ENCODE data around the gene HIVEP2.

HIVEP2 gene

DNA sequence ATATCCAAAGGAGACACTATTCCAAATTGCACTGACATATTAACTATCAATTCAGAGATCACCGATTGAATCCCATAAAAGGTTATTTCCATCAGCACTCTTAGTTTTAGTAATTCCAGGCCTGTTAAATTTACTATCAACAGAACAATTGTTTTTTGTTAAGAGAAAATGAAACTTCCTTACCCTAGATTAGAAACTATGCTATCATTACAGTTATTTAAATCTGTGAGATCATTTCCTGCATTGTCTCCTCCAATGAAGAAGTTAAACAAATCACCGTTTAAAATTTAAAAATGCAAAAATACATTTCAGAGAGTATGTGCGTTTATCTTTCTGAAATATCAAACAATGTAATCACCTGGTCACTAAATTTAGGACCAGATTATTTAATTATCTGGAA, 57.5 kb downstream of the HIVEP2 start:
- DNase-seq (ENCODE audit: low read depth): no peak

DNA sequence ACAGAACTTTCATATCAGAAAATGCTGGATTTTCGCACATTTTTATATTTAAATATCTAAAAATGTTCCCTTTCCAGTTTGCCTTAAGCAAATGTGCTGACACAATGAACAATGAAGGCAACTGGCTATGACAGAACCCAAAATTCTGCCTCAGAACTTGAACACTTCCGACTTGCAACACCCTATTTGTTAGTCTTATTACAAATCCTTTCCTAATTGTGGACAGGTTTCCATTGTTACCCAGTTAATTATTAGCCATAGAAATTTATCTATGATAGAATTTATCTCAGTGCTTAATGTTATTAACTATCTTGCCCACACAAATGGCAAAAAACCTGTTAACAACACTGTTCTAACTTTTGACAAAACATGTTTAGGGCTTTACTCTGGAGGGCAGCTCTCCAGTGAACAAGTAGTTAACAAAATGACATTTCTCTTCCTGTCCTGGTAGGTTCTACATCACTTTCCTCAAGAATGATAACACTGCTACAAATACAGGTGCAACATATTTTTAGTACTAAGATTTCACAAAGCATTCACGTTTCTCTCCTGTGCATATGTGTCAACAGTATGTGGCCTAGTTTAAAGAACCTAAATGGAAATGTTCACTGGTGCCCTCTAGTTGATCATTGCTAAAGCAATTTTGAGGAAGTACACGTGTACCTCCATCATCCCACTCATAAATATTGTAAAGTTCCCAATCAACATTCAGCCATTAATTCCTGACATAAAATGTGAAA, 58.4 kb downstream of the HIVEP2 start:
- peak; percentile 80 for DNase-seq (ENCODE audit: low read depth)

- peak; percentile 99 for DNase-seq (ENCODE audit: low read depth)
Observed at GRCh38 chr6:142885182-142885867, 59.7 kb downstream of the HIVEP2 start.

GRCh38 chr6:142884214-142885035, 60.6 kb downstream of the HIVEP2 start:
- peak; percentile 13 for DNase-seq (ENCODE audit: low read depth)

DNA sequence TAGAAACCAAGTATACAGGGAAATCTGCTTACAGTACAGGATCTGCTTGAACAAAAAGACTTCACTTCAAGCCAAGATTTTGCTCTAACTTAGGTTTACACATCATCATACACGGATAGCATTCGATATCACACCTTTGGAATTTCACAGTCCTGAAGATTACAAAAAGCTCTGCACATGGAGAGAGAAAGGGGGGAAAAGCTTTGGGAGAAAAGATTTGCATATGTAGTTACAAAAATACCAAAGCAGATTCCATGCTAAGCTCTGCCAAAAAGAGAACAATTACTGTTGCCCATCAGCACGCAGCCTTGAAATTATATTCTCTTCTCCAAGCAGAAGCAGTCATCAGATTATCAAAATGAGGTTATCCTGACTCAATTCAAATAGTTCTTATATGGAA, 62.0 kb downstream of the HIVEP2 start:
- DNase-seq (ENCODE audit: low read depth): peak; percentile 34

- peak; percentile 30 for DNase-seq (ENCODE audit: low read depth)
Observed at GRCh38 chr6:142881761-142882160, 63.2 kb downstream of the HIVEP2 start.

- DNase-seq (ENCODE audit: low read depth): no peak
Observed at GRCh38 chr6:142881290-142881689, 63.7 kb downstream of the HIVEP2 start.

DNA sequence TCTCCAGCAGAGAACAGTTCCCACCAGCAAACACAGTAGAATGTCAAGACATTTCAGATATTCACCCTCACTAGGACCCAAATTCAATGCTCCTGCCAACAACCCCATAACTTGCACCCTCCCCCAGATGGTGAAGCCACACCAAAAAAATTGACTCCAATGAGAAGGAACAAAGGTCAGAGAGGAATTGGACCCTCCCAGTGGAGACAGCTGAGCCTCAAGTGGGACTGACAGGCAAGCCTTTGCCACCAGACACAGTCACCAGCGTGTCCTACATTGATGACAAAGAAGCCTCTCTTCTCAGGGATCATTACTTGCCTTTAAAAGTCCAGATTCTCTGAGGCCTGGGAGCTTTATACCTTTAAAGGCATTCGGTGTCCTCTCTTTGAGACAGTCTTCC, 64.8 kb downstream of the HIVEP2 start:
- no peak for DNase-seq (ENCODE audit: low read depth)

DNA sequence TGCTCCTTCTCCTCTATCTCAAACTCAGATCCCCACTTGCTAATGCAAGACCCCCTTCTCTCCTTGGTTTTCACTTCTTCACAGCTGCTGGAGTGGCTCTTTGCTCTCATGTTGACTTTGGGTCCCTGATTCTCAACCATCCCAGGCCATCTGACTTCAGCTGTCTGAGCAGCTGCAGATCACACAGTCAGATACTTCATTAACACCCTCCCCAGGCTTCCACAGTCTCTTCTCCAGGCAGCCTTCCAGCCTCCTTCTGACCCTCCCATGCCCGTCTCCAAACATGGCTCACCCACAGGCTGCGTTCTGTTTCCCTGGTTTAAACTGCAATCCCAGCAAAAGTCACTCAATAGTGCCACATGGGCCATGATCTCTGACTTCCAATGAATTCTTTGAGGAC, 65.4 kb downstream of the HIVEP2 start:
- DNase-seq (ENCODE audit: low read depth): no peak

DNA sequence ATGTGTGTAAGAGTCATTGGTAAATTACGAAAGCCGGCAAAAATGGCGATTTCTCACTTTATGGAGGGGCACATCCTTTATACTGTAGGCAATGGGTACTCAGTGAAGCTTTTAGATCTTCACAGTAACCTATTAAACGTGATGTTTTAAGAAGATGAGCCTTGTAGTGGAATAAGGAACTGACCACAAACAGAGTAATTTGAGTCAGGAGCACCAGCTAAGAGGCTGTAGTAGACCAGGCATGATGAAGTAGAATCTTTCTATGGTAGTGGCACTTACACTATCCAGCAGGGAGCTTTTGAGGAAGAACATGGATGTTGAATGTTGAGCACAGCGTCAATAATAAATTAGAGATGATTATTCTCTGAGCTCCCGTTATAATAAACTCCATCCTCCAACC, 65.9 kb downstream of the HIVEP2 start:
- DNase-seq (ENCODE audit: low read depth): no peak

DNA sequence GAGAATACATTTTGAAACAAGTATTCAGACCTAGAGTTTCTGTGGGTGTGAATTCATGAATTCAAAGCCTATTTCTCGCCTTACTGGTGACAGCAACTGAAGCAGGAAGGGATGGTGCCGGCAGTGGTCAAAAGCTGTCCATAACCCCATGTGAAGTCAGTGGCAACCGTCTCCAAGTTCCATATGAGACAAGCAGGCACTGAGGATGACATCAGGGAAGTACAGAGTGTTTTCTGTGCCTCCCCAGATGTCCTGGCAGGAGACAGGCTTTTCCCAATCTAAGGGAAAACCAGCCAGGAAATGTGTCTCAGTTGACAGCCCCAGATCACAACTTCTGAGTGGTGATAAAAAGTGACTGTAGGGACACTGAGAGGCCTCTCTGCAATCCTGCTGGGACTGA, 66.6 kb downstream of the HIVEP2 start:
- no peak for DNase-seq (ENCODE audit: low read depth)

GRCh38 chr6:142874676-142875075, 70.3 kb downstream of the HIVEP2 start:
- peak; percentile 54 for DNase-seq (ENCODE audit: low read depth)

GRCh38 chr6:142872376-142872775, 72.6 kb downstream of the HIVEP2 start:
- peak; percentile 44 for DNase-seq (ENCODE audit: low read depth)

DNA sequence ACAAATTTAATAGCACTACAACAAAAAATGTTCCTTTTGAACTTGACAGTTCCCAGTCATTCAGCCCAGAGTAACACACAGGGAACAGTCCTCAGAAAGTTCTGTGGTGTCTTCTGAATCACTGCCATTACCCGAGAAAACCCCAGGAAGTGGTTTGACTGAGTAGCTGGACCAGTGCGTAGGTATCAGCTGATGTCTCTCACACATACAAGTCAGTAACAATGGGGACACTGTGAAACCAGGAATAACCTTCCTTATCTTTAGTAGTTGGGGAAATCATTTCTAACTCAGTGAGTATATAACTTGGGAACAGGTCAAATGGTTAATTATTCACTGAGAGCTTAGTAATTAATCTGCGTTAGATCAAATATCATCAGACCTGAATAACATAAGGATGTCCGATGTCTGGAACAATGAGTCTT, 73.1 kb downstream of the HIVEP2 start:
- DNase-seq (ENCODE audit: low read depth): peak; percentile 94

DNA sequence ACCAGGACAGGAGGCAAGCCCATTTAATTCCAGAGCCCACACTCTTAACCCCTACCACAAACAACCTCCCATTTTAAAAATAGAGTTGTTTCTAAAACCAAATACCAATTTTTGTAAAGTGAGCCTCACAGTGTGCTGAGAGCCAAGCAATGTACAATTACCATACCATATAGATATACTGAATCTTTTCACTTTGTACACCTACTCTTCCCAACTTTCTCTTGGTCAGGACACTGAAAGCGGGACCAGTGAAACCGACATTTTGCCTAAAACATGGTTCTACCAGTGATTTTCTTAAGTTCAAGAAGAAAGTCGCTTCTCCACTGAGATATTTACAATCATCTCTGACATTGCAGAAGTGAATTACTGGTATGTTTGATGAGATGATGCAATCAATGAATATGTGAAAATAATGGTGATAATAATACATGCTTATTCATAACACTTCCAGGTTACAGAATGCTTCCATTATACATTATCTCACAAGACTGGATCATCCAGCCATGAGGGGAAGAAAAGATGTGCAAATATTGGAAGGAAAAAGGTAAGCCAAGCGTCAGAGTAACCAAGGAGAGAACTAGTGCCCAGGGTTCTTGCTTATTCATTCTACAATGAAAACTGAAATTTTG, 74.1 kb downstream of the HIVEP2 start:
- DNase-seq (ENCODE audit: low read depth): no peak

DNA sequence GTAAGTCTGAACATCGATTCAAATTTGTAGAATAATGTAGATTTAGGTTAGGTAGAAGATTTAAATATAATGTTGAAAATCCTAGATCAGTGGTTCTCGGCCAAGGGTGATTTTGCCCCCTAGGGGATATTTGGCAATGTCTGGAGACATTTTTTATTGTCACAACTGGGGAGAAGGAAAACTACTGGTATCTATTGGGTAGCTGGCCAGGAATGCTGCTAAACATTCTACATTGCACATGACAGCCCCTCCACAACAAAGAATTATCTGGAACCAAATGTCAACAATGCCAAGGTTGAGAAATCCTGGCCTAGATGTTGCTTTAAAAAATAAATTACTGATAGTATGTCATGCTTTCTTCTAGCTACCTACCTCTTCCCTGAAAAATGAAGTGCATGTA, 76.1 kb downstream of the HIVEP2 start:
- no peak for DNase-seq (ENCODE audit: low read depth)

GRCh38 chr6:142867988-142868812, 76.8 kb downstream of the HIVEP2 start:
- DNase-seq (ENCODE audit: low read depth): no peak

GRCh38 chr6:142867355-142867801, 77.6 kb downstream of the HIVEP2 start:
- DNase-seq (ENCODE audit: low read depth): no peak

DNA sequence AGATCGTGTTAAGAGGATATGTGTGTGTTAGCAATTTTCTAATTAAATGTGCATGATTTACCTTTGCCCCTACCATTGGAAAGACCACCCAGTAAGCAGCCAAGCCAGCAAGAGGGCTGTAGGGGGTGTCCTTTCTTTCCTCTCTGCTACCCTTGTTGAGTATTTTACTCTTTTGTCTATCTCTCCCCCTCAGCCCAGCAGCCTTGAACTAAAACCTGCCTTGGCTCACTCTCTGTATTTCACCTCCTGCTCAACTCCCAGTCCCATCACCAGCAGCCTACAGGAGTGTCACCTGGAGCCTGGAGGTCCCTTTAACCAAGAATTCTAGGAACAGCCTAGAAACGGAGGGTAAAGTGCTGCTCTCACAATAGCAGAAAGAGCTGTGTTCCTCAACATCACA, 81.0 kb downstream of the HIVEP2 start:
- no peak for DNase-seq (ENCODE audit: low read depth)

GRCh38 chr6:142861711-142862110, 83.3 kb downstream of the HIVEP2 start:
- DNase-seq (ENCODE audit: low read depth): no peak

- no peak for DNase-seq (ENCODE audit: low read depth)
Observed at GRCh38 chr6:142860498-142860897, 84.5 kb downstream of the HIVEP2 start.
